Type B pancreatic cell (in vitro differentiated cells): ENCODE measurements around the gene PLEKHG1. TPM values are rescaled to one million over a fixed set of nuclear protein-coding genes. Genes with fewer than 3 reads are reported as not detected.

Experiments used
- DNase-seq: peaks from one replicate; pipeline ENCODE4 v3.0.0; 2021; ENCODE audit warnings: mixed read lengths; ENCODE audit not compliant: unreplicated experiment; ENCODE audit errors: extremely low spot score
- H3K27ac Mint-ChIP-seq: 2 replicates; pipeline ENCODE4 v1.8.0; 2021; ENCODE audit warnings: mild to moderate bottlenecking, mixed read lengths
- H3K27me3 Mint-ChIP-seq: 2 replicates; pipeline ENCODE4 v1.8.0; 2021; ENCODE audit warnings: mixed read lengths
- H3K36me3 Mint-ChIP-seq: 2 replicates; pipeline ENCODE4 v1.8.0; 2021; ENCODE audit warnings: mixed read lengths
- H3K4me1 Mint-ChIP-seq: one replicate; pipeline ENCODE4 v1.8.0; 2021; ENCODE audit warnings: mixed read lengths; ENCODE audit not compliant: unreplicated experiment
- H3K4me3 Mint-ChIP-seq: 2 replicates; pipeline ENCODE4 v1.8.0; 2021; ENCODE audit warnings: mild to moderate bottlenecking, mixed read lengths
- H3K9me3 Mint-ChIP-seq: 2 replicates; pipeline ENCODE4 v1.8.0; 2021; ENCODE audit warnings: mixed read lengths
- total RNA-seq: library from RNA; stranded (reverse); gene quantifications from 2 replicates; pipeline ENCODE4 v1.2.1, GENCODE V29; 2021; ENCODE audit warnings: low replicate concordance
- TF ChIP-seq, protein P1 (sequence below): fragments of 200-600 bp; sonication (generic); conservative IDR thresholded peaks from 2 replicates; pipeline ENCODE4 v1.5.0; 2021; ENCODE audit warnings: antibody characterized with exemption, mild to moderate bottlenecking

Gene PLEKHG1
- total RNA-seq, 1 donor from 2014 or later: 58.2 TPM

DNA sequence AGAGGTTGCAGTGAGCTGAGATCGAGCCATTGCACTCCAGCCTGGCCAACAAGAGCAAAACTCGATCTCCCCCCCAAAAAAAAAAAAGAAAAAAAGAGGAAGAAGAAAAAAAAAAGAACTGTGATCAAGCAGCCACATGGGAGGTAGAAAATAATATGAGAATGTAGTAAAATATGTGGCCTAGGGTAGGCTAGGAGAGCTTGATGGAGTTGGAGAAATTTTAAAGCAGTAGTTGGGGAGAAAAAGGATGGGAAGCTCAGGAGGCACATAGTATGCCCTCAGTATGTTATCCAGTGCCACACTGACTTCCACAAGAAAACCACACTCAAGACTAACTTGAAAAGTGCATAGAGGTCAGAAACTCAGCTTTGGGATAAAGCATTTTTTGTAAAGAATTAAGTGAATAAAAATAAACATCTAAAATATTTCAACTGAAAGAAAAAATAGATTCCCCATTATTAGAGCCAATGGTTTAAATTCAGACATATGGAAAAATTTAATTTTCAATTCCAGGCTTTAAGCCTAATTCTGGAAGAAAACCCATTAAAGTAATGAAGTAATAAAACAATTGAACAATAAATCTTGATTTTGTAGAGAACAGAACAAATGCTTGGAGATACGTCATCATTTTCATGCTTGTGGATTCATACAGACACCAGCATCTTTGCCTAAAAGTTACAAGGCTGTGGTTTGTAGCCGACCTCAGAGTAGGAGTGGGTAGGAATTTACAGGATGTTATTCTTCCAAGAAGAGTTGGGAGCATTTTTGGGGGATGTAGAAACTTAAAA is 34.7 kb downstream of the PLEKHG1 start:
- Mint-ChIP-seq H3K9me3 (no peaks in the 10 kb centered on the region), H3K27ac (peak overlapping the region; percentile 32), H3K27me3 (no peaks in the 10 kb centered on the region), H3K4me3 (peak overlapping the region; percentile 37), H3K4me1 (peaks cover 65% of the 10 kb centered on the region), H3K36me3 (peaks cover 3% of the 10 kb centered on the region)
- no peak for DNase-seq
- TF ChIP-seq, protein P1, sequence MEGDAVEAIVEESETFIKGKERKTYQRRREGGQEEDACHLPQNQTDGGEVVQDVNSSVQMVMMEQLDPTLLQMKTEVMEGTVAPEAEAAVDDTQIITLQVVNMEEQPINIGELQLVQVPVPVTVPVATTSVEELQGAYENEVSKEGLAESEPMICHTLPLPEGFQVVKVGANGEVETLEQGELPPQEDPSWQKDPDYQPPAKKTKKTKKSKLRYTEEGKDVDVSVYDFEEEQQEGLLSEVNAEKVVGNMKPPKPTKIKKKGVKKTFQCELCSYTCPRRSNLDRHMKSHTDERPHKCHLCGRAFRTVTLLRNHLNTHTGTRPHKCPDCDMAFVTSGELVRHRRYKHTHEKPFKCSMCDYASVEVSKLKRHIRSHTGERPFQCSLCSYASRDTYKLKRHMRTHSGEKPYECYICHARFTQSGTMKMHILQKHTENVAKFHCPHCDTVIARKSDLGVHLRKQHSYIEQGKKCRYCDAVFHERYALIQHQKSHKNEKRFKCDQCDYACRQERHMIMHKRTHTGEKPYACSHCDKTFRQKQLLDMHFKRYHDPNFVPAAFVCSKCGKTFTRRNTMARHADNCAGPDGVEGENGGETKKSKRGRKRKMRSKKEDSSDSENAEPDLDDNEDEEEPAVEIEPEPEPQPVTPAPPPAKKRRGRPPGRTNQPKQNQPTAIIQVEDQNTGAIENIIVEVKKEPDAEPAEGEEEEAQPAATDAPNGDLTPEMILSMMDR: no peak

DNA sequence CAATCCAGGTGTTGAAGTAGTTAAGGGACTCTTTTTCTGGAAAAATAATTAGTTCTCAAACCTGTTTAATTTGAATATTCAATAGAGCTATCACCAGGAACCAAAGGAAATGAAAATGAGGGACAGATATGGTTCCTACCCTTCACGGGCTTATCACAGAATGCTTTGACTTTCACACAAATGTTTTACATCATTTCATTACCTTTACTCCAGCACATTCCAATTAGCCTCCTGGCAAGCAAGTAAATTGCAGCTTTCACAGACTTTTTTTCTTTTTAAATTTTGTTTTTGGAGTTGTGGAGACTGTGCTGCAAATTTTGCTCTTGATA is 35.2 kb downstream of the PLEKHG1 start:
- Mint-ChIP-seq H3K9me3 (no peaks in the 10 kb centered on the region), H3K27ac (peak overlapping the region; percentile 32), H3K4me1 (peaks cover 65% of the 10 kb centered on the region), H3K4me3 (peak overlapping the region; percentile 37), H3K36me3 (peaks cover 3% of the 10 kb centered on the region), H3K27me3 (no peaks in the 10 kb centered on the region)
- DNase-seq: no peak
- TF ChIP-seq, protein P1: no peak

DNA sequence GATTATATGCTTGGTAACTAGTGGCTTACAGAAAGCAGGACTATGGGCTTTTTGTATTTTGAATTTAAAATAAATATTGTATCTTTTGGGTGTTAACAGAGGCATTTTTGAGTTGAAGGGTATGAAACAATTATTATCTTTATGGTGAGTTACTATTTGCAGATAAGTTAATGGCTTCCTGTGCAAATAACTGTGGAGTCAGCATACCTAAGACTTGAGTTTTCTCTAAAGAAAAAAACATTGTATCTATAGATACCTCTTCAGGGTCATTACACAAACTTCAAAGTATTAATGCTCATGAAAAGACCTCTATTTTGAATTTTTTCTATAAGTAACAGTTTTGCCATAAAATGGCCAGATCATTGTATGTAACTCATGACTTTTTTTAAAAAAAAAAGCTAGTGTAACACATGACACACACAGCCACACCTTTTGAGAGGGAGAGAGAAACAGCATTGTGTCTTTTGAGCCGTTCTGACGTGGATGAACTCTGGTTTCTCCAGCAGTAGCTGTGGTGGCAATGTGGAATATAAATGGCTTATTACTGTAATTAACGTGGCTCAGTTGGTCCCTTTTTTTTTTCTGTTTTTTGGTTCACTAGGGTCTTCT is 36.3 kb downstream of the PLEKHG1 start:
- no peak overlapping the region for H3K4me3 Mint-ChIP-seq
- H3K27ac Mint-ChIP-seq: no peak overlapping the region
- DNase-seq: no peak
- peaks cover 72% of the 10 kb centered on the region for H3K4me1 Mint-ChIP-seq
- H3K36me3 Mint-ChIP-seq: peaks cover 10% of the 10 kb centered on the region
- no peaks in the 10 kb centered on the region for H3K9me3 Mint-ChIP-seq
- no peaks in the 10 kb centered on the region for H3K27me3 Mint-ChIP-seq
- TF ChIP-seq, protein P1: no peak

DNA sequence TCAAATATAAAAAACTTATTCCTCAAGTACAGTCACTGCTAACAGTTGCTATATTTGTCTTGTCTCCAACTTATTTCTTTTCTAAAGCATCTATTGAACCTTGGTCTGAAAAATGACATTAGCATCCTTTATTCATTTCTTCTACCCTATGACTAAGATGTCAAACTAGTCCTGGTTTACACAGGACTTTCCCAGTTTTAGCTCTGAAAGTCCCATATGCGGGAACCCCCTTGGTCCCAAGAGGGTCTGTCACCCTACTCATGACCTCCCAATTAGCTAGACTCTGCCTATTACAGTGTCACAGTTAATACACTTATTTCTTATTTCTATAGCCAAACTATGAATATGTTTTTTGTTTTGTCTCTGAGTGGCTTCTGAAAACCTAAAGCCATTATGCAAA is 37.1 kb downstream of the PLEKHG1 start:
- Mint-ChIP-seq H3K27me3 (no peaks in the 10 kb centered on the region), H3K4me3 (no peak overlapping the region), H3K27ac (no peak overlapping the region), H3K4me1 (peaks cover 69% of the 10 kb centered on the region), H3K36me3 (peaks cover 10% of the 10 kb centered on the region), H3K9me3 (no peaks in the 10 kb centered on the region)
- no peak for DNase-seq
- TF ChIP-seq, protein P1: no peak

DNA sequence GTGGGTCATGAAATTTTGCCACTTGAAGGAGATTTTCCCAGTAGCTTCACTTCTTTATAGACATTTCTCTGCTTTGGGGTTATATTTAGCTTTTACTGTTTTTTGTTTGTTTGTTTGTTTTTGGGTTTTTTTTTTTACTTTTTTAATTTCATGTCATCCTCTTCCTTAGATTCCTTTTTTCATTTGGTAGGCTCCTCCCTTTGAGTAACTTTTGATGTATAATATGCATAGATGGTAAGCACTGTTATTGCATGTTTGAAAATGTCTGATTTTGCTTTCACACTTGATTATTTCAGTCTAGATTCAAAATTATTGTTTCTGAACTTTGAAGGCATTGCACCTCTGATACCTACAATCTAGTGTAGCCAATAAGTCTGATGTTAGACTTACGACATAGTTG is 37.6 kb downstream of the PLEKHG1 start:
- TF ChIP-seq, protein P1: no peak

More for the DNA sequence above, 37.6 kb downstream of the PLEKHG1 start:
- Mint-ChIP-seq H3K27ac (no peak overlapping the region), H3K36me3 (peaks cover 10% of the 10 kb centered on the region), H3K9me3 (no peaks in the 10 kb centered on the region), H3K4me3 (no peak overlapping the region), H3K4me1 (peaks cover 65% of the 10 kb centered on the region), H3K27me3 (no peaks in the 10 kb centered on the region)
- no peak for DNase-seq
